ENCODE measurements around the gene ALPG. TPM values are rescaled to one million over a fixed set of nuclear protein-coding genes. Genes with fewer than 3 reads are reported as not detected.

Gene ALPG
- total RNA-seq, 2 donors from 2014 or later: not detected

DNA sequence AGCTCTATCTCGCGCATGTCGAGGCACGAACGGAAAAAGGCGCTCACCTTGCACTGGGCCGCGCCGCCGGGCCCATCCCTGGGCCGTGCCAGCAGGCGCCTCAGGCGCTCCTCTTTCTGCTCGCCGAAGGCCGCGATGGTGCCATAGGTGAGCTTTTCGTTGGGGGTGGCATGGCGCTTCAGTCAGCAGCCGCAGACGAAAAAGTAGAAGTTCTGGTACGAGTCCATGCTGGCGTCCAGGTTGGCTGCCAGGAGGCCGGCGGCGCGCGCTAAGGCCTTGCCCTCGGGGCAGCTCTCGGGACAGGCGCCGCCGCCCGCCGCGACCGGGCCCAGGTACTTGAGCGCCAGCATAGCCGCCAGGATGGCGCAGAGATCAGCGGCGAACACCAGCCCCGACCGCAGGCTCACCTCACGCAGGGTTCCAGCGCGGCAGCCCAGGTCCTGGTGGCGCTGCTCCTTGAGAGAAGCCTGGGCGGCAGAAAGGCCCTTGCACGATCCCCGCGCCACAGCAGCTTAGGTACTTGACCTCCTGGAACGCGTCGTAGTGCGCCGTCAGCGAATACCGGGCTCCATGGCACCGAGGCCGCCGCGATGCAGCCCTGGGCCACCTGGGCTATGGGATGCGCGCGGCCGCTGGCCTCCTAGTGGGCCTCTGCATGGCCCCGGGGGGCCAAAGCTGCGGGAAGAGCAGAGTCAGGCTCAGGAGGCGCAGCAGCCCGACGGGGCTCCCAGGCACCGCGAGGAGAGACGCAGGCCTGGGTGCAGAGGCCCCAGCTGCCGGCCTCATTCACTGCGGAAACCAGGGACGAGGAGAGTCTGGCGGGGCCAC, 12.8 kb downstream of the ALPG start:
- Mint-ChIP-seq H3K27ac (no peak overlapping the region), H3K36me3 (ENCODE audit: low read depth) (peaks cover 3% of the 10 kb centered on the region), H3K27me3 (ENCODE audit: insufficient read depth) (peaks cover 90% of the 10 kb centered on the region), H3K9me3 (peaks cover 22% of the 10 kb centered on the region), H3K4me1 (peaks cover 12% of the 10 kb centered on the region), H3K4me3 (peak overlapping the region; percentile 55)
- Histone ChIP-seq H3K4me1 (ENCODE audit: control insufficient read depth, insufficient read depth, low read length) (no peaks in the 10 kb centered on the region), H3K36me3 (ENCODE audit: control insufficient read depth, insufficient read depth, low read length) (no peaks in the 10 kb centered on the region), H3K27ac (ENCODE audit: low read depth, low read length) (no peak overlapping the region), H3K9me3 (ENCODE audit: control insufficient read depth, low read length) (peaks cover 18% of the 10 kb centered on the region), H3K9ac (ENCODE audit: extremely low read depth, low read length, poor library complexity, severe bottlenecking) (no peak overlapping the region), H3K4me3 (ENCODE audit: low read length) (peak overlapping the region; percentile 70), H3K27me3 (ENCODE audit: control insufficient read depth, insufficient read depth, low read length, poor library complexity, severe bottlenecking) (peaks cover 93% of the 10 kb centered on the region)
- peak; percentile 83 for DNase-seq
- 5% methylated on average over 41 to 79 of the region's 79 CpGs for WGBS, 2 experiments (ENCODE audit: insufficient coverage in 1 of 2, insufficient read length in 1 of 2)
- TF ChIP-seq, protein P1, sequence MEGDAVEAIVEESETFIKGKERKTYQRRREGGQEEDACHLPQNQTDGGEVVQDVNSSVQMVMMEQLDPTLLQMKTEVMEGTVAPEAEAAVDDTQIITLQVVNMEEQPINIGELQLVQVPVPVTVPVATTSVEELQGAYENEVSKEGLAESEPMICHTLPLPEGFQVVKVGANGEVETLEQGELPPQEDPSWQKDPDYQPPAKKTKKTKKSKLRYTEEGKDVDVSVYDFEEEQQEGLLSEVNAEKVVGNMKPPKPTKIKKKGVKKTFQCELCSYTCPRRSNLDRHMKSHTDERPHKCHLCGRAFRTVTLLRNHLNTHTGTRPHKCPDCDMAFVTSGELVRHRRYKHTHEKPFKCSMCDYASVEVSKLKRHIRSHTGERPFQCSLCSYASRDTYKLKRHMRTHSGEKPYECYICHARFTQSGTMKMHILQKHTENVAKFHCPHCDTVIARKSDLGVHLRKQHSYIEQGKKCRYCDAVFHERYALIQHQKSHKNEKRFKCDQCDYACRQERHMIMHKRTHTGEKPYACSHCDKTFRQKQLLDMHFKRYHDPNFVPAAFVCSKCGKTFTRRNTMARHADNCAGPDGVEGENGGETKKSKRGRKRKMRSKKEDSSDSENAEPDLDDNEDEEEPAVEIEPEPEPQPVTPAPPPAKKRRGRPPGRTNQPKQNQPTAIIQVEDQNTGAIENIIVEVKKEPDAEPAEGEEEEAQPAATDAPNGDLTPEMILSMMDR (conservative IDR thresholded peaks at IDR 0.05): no peak

DNA sequence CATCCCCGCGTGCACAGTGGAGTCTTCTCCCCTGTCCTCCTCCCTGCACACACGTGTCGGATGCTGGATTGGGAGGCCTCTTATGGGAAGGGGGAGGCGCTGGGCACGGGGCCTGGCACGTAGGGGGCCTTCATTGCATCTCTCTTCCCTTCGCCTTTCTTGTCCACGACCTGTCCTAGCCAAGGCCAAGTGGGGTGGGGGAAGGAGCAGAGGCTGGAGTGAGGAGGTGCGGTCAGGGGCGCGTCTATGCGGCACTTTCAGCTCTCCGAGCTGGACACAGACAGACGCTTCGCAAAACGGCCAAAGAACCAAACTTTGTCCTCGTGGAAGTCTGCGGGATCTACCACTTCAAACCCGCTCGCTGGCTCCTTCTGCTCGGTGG, 13.4 kb downstream of the ALPG start:
- Histone ChIP-seq H3K36me3 (ENCODE audit: control insufficient read depth, insufficient read depth, low read length) (no peaks in the 10 kb centered on the region), H3K9me3 (ENCODE audit: control insufficient read depth, low read length) (peaks cover 18% of the 10 kb centered on the region), H3K4me3 (ENCODE audit: low read length) (peak overlapping the region; percentile 70), H3K9ac (ENCODE audit: extremely low read depth, low read length, poor library complexity, severe bottlenecking) (no peak overlapping the region), H3K27ac (ENCODE audit: low read depth, low read length) (no peak overlapping the region), H3K4me1 (ENCODE audit: control insufficient read depth, insufficient read depth, low read length) (no peaks in the 10 kb centered on the region), H3K27me3 (ENCODE audit: control insufficient read depth, insufficient read depth, low read length, poor library complexity, severe bottlenecking) (peaks cover 90% of the 10 kb centered on the region)
- peak overlapping the region; percentile 55 for H3K4me3 Mint-ChIP-seq
- H3K27ac Mint-ChIP-seq: no peak overlapping the region
- WGBS, 2 experiments (ENCODE audit: insufficient coverage in 1 of 2, insufficient read length in 1 of 2): 7 to 12% methylated on average over 7 to 21 of the region's 22 CpGs
- peaks cover 3% of the 10 kb centered on the region for H3K36me3 Mint-ChIP-seq (ENCODE audit: low read depth)
- DNase-seq: no peak
- H3K9me3 Mint-ChIP-seq: peaks cover 22% of the 10 kb centered on the region
- H3K27me3 Mint-ChIP-seq (ENCODE audit: insufficient read depth): peaks cover 95% of the 10 kb centered on the region
- TF ChIP-seq, protein P1 (conservative IDR thresholded peaks at IDR 0.05): no peak
- peaks cover 15% of the 10 kb centered on the region for H3K4me1 Mint-ChIP-seq

DNA sequence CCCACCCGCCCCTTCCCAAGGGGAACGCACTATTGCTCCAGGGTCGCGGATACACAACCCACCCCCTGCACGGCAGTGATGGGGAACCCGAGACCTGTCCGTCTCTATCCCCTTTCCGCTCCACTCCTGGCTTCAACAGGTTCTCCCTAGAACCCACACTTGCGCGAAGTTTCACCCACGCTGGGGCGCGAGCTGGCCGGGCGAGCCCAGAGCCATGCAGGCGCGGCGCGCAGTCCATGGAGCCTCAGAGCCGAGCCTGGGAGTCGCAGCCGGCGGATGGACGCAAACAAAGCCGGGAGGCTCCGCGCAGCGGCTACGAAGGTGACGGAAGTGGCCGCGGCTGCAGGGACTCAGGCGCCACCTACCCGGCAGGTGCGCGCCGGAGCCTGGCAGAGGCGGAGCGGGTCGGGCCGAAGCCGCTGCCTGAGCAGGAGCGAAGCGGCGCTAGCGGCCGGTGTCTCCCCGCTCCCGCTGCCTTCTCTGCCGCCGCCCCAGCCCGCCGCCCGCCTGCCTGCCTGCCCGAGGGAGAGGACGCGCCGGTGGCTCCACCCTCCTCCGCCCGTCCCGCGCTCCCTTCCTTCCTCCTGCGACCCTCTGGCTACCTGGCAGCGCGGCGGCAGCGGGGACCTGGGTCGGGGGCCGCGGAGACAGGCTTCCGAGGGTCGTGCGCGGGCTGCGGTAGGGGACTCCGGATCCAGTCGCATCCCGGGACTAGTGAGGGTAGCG, 14.0 kb downstream of the ALPG start:
- Mint-ChIP-seq H3K27ac (no peak overlapping the region), H3K27me3 (ENCODE audit: insufficient read depth) (peaks cover 97% of the 10 kb centered on the region), H3K9me3 (peaks cover 22% of the 10 kb centered on the region), H3K36me3 (ENCODE audit: low read depth) (peaks cover 3% of the 10 kb centered on the region), H3K4me1 (peaks cover 20% of the 10 kb centered on the region), H3K4me3 (peak overlapping the region; percentile 55)
- DNase-seq: peak; percentile 89
- no peak overlapping the region for H3K27ac ChIP-seq (ENCODE audit: low read depth, low read length)
- H3K27me3 ChIP-seq (ENCODE audit: control insufficient read depth, insufficient read depth, low read length, poor library complexity, severe bottlenecking): peaks cover 84% of the 10 kb centered on the region
- TF ChIP-seq, protein P1 (conservative IDR thresholded peaks at IDR 0.05): peak; percentile 29
- H3K36me3 ChIP-seq (ENCODE audit: control insufficient read depth, insufficient read depth, low read length): no peaks in the 10 kb centered on the region
- H3K9me3 ChIP-seq (ENCODE audit: control insufficient read depth, low read length): peaks cover 18% of the 10 kb centered on the region
- peak overlapping the region; percentile 70 for H3K4me3 ChIP-seq (ENCODE audit: low read length)
- H3K9ac ChIP-seq (ENCODE audit: extremely low read depth, low read length, poor library complexity, severe bottlenecking): no peak overlapping the region
- H3K4me1 ChIP-seq (ENCODE audit: control insufficient read depth, insufficient read depth, low read length): no peaks in the 10 kb centered on the region
- 1 to 2% methylated on average over 17 to 79 of the region's 79 CpGs for WGBS, 2 experiments (ENCODE audit: insufficient coverage in 1 of 2, insufficient read length in 1 of 2)
